Naive B cell (primary cell): ENCODE data around the gene KRT7. TPM values are rescaled to one million over a fixed set of nuclear protein-coding genes. Genes with fewer than 3 reads are reported as not detected.

Source experiments
- ATAC-seq, 2 donors: fragments of 150-1000 bp; cut with Tn5 transposase; 2 replicates each; pipeline ENCODE4 v1.10.0; 2021; ENCODE audit warnings: low read depth in 2 of 2, mild to moderate bottlenecking in 2 of 2, moderate library complexity in 2 of 2
- DNase-seq: peaks from one replicate; pipeline ENCODE4 v3.0.0; 2022
- H3K27ac Mint-ChIP-seq, 6 donors: one replicate each; pipeline ENCODE4 v1.8.0; 2020 to 2022; ENCODE audit warnings: mild to moderate bottlenecking in 6 of 6, mixed read lengths in 6 of 6, moderate library complexity in 5 of 6, inconsistent platforms in 2 of 6
- H3K27me3 Mint-ChIP-seq, 3 donors: one replicate each; pipeline ENCODE4 v1.8.0; 2021 to 2022; ENCODE audit warnings: mixed read lengths in 3 of 3, mild to moderate bottlenecking in 1 of 3
- H3K36me3 Mint-ChIP-seq, 2 donors: one replicate each; pipeline ENCODE4 v1.8.0; 2020 to 2022; ENCODE audit warnings: mixed read lengths in 2 of 2, inconsistent platforms in 1 of 2, mild to moderate bottlenecking in 1 of 2
- H3K4me1 Mint-ChIP-seq, 3 donors: one replicate each; pipeline ENCODE4 v1.8.0; 2020 to 2022; ENCODE audit warnings: mixed read lengths in 3 of 3, inconsistent platforms in 1 of 3, mild to moderate bottlenecking in 1 of 3, moderate library complexity in 1 of 3
- H3K4me3 Mint-ChIP-seq, 8 donors: one replicate each; pipeline ENCODE4 v1.8.0; 2020 to 2022; ENCODE audit warnings: mild to moderate bottlenecking in 8 of 8, mixed read lengths in 8 of 8, moderate library complexity in 8 of 8, inconsistent platforms in 2 of 8
- H3K9me3 Mint-ChIP-seq, 7 donors: one replicate each; pipeline ENCODE4 v1.8.0; 2020 to 2022; ENCODE audit warnings: mixed read lengths in 7 of 7, mild to moderate bottlenecking in 5 of 7, inconsistent platforms in 2 of 7, moderate library complexity in 1 of 7
- polyA plus RNA-seq, 6 donors: library from polyadenylated mRNA; unstranded; fragments of 300-500 nt; fragmentation: Illumina TruSeq; gene quantifications; one replicate each; pipeline ENCODE4 v1.2.3, GENCODE V29; 2021; ENCODE audit warnings: low read depth in 6 of 6

Gene KRT7
- polyA plus RNA-seq, 6 donors from 2014 or later = not detected

DNA sequence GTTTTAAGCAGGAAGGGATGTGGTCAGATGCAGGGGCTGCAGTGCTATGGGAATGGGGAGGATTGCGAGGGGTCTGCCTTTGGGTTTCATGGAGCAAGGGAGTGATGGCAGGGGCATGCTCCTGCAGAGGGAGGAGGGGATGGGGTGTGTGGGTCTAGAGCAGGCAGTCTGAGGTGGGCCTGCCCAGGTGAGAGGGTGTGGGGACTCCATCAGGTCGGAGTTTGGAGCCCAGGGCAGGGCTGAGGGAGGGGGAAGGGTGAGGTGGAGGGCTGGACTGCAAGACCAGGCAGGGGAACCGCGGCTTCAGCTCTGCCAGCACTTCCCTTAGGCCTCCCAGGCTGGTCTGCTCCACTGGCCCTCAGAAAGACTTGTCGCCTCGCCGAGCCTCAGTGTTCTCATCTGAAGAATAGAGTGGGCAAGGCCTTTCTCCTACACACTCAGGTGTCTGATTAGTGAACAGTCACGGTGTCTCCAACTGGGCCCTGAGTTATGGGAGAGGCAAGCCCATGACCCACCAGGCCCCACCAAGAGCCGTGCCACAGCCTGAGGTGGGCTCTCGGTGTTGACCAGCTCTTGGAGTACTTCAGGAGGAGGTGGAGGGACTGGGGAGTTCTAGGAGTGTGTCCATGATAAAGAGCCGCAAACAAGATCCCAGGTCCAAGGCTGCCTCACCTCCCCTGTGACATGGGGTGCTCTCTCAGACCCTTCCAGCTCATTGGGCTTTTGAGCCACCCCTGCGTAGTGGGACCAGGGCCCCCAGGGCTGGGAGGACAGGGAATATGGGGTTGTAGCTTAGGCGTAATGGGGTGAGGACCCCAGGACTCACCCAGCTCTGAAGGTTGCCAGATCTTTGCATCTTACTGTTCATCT is 21.1 kb upstream of the KRT7 start:
- Mint-ChIP-seq H3K27me3 (peaks cover 26 to 56% (median 36%) of the 10 kb centered on the region in 3 donors), H3K36me3 (no peaks in the 10 kb centered on the region)

DNA sequence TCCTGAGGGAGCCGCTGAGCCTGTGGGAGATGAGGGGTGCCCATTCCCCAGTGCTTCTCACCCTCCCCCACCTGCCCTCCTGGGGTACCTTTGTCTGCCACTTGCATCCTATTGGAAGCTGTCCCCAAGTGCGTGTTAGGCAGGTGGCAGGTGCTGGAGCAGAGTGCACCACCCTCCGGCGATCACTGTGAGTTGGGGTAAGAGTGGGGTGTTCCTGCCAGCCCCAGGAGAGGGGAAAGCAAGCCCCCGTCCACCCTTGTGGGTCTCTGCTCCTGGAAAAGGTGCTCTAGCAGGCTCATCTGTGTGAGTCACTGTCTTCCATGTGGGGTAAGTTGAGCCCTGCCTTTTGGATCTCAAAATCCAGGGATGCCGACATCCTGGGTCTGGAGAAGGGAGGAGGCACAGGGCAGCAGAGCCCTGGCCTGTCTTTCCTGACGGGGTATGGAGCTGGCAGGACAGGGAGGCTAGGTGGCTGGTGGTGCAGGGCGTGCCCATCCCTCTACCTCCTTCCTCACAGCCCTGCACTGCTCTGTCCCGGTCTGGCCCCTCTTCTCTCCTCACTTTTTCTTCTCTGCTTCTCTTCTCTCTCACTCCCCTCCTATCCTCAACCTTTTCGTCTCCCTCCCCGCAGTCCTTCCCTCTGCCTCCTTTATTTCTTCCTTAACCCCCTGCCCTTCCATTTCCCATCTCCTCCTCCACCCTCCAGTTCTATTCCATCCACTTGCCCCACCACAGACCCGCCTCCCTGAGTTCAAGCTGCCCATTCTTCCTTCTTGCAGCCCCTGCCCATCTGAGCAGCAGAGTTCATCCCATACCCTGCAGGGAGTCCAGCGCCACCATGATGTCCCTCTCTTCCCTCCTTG is 20.1 kb upstream of the KRT7 start:
- no peak overlapping the region for H3K27ac Mint-ChIP-seq
- H3K4me1 Mint-ChIP-seq = peaks cover 0 to 2% (median 0%) of the 10 kb centered on the region in 3 donors
- DNase-seq (no peak), ATAC-seq (no peak)
- peaks cover 27 to 48% (median 34%) of the 10 kb centered on the region in 3 donors for H3K27me3 Mint-ChIP-seq
- no peaks in the 10 kb centered on the region for H3K36me3 Mint-ChIP-seq
- H3K4me3 Mint-ChIP-seq = no peak overlapping the region
- no peaks in the 10 kb centered on the region for H3K9me3 Mint-ChIP-seq

More for the DNA sequence above, 21.1 kb upstream of the KRT7 start:
- no peak for ATAC-seq
- Mint-ChIP-seq H3K27ac (no peak overlapping the region), H3K9me3 (no peaks in the 10 kb centered on the region), H3K4me3 (no peak overlapping the region), H3K4me1 (peaks cover 0 to 2% (median 0%) of the 10 kb centered on the region in 3 donors)
- DNase-seq = no peak

- Mint-ChIP-seq H3K27ac (peak overlapping the region in 1 of 6 donors; percentile 15), H3K27me3 (peaks cover 23 to 42% (median 34%) of the 10 kb centered on the region in 3 donors), H3K4me1 (peaks cover 0 to 2% (median 0%) of the 10 kb centered on the region in 3 donors), H3K4me3 (no peak overlapping the region), H3K9me3 (no peaks in the 10 kb centered on the region), H3K36me3 (no peaks in the 10 kb centered on the region)
- ATAC-seq = no peak
- DNase-seq = peak; percentile 7
Observed at GRCh38 chr12:52213564-52214420, 19.3 kb upstream of the KRT7 start.

DNA sequence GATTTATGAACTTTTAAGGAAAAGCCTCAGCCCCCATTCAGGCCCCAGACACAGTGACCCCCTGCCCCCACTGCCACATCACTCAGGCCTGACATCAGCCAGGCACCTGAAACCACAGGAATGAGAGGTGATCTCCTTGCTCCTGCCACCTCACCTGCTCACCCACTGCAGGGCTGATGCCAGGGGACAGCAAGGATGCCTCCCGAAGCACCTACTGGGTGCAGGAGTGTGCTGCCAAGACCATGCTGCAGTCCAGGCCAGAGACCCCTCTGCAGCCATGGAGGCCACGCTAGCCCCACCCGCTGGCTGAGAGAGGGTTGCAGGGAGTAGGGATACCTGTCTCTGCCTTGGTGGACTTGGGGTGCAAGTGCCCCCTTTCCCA is 18.6 kb upstream of the KRT7 start:
- H3K4me3 Mint-ChIP-seq = no peak overlapping the region
- no peak for ATAC-seq
- peaks cover 0 to 2% (median 0%) of the 10 kb centered on the region in 3 donors for H3K4me1 Mint-ChIP-seq
- H3K27me3 Mint-ChIP-seq = peaks cover 29 to 39% (median 34%) of the 10 kb centered on the region in 3 donors
- H3K9me3 Mint-ChIP-seq = no peaks in the 10 kb centered on the region
- no peak overlapping the region for H3K27ac Mint-ChIP-seq
- no peak for DNase-seq
- no peaks in the 10 kb centered on the region for H3K36me3 Mint-ChIP-seq

DNA sequence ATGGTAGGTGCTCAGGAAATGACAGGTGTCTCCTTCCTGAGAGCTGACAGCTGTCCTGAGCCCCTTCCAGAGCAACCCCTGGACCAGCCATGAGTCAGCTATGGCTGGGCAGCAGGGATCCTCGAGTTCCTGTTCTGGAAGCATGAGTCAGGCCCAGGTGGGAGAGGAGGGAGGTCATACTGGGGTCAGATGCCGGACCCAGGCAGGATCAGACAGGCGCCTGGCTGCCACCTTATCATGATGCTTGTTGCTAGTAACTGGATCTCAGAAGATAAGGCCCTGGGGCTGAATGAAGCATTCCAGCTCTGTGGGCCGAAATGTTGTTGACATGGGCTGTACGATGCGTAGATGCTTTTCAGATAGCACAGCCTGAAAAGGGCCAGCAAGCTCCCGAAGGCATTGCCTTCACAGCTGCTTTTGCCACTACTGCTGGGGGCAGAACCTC is 17.4 kb upstream of the KRT7 start:
- ATAC-seq (no peak), DNase-seq (no peak)
- no peaks in the 10 kb centered on the region for H3K9me3 Mint-ChIP-seq
- peaks cover 29 to 46% (median 39%) of the 10 kb centered on the region in 3 donors for H3K27me3 Mint-ChIP-seq
- H3K4me1 Mint-ChIP-seq = peaks cover 0 to 2% (median 0%) of the 10 kb centered on the region in 3 donors
- H3K36me3 Mint-ChIP-seq = no peaks in the 10 kb centered on the region
- H3K27ac Mint-ChIP-seq = no peak overlapping the region
- no peak overlapping the region for H3K4me3 Mint-ChIP-seq

GRCh38 chr12:52216100-52216499 is 16.9 kb upstream of the KRT7 start:
- Mint-ChIP-seq H3K4me3 (no peak overlapping the region), H3K27me3 (peaks cover 33 to 48% (median 41%) of the 10 kb centered on the region in 3 donors), H3K27ac (peak overlapping the region in 1 of 6 donors; percentile 71), H3K4me1 (peaks cover 0 to 2% (median 0%) of the 10 kb centered on the region in 3 donors), H3K36me3 (no peaks in the 10 kb centered on the region), H3K9me3 (no peaks in the 10 kb centered on the region)
- ATAC-seq = no peak
- no peak for DNase-seq

GRCh38 chr12:52216807-52217206 is 16.2 kb upstream of the KRT7 start:
- DNase-seq (no peak), ATAC-seq (no peak)
- Mint-ChIP-seq H3K27me3 (peaks cover 33 to 49% (median 40%) of the 10 kb centered on the region in 3 donors), H3K9me3 (no peaks in the 10 kb centered on the region), H3K36me3 (no peaks in the 10 kb centered on the region), H3K4me3 (no peak overlapping the region), H3K27ac (no peak overlapping the region), H3K4me1 (peaks cover 0 to 2% (median 0%) of the 10 kb centered on the region in 3 donors)

GRCh38 chr12:52217223-52217622 is 15.8 kb upstream of the KRT7 start:
- DNase-seq = no peak
- Mint-ChIP-seq H3K27ac (no peak overlapping the region), H3K9me3 (no peaks in the 10 kb centered on the region), H3K4me1 (peaks cover 0 to 2% (median 0%) of the 10 kb centered on the region in 3 donors), H3K4me3 (no peak overlapping the region), H3K27me3 (peaks cover 33 to 53% (median 43%) of the 10 kb centered on the region in 3 donors), H3K36me3 (no peaks in the 10 kb centered on the region)
- ATAC-seq = no peak

- H3K4me3 Mint-ChIP-seq = no peak overlapping the region
- DNase-seq = no peak
- peaks cover 33 to 58% (median 45%) of the 10 kb centered on the region in 3 donors for H3K27me3 Mint-ChIP-seq
- H3K9me3 Mint-ChIP-seq = no peaks in the 10 kb centered on the region
- no peaks in the 10 kb centered on the region for H3K36me3 Mint-ChIP-seq
- peaks cover 0 to 2% (median 0%) of the 10 kb centered on the region in 3 donors for H3K4me1 Mint-ChIP-seq
- ATAC-seq = no peak
- no peak overlapping the region for H3K27ac Mint-ChIP-seq
Observed at GRCh38 chr12:52218001-52218400, 15.0 kb upstream of the KRT7 start.

DNA sequence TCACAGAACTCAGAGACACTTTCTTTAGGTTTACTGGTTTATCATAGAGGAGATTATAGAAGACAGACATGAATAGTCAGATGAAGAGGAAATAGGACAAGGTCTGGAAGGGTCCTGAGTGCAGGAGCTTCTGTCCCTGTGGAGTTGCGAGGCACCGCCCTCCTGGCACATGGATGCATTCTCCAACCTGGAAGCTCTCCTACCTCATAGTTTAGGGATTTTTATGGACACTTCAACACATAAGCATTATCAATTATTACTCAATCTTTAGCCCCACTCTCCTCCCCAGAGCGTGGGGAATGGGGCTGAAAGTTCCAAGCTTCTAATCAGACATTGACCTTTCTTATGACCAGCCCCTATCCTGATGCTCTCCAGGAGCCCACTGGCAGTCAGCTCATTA is 12.6 kb upstream of the KRT7 start:
- Mint-ChIP-seq H3K4me1 (no peaks in the 10 kb centered on the region), H3K36me3 (no peaks in the 10 kb centered on the region), H3K4me3 (no peak overlapping the region), H3K9me3 (no peaks in the 10 kb centered on the region), H3K27me3 (peaks cover 43 to 52% (median 44%) of the 10 kb centered on the region in 3 donors), H3K27ac (no peak overlapping the region)
- no peak for ATAC-seq
- DNase-seq = no peak

- no peaks in the 10 kb centered on the region for H3K9me3 Mint-ChIP-seq
- no peak overlapping the region for H3K4me3 Mint-ChIP-seq
- no peaks in the 10 kb centered on the region for H3K36me3 Mint-ChIP-seq
- ATAC-seq = no peak
- H3K4me1 Mint-ChIP-seq = no peaks in the 10 kb centered on the region
- H3K27ac Mint-ChIP-seq = no peak overlapping the region
- peaks cover 43 to 44% (median 44%) of the 10 kb centered on the region in 3 donors for H3K27me3 Mint-ChIP-seq
- no peak for DNase-seq
Observed at GRCh38 chr12:52221070-52221781, 11.8 kb upstream of the KRT7 start.

DNA sequence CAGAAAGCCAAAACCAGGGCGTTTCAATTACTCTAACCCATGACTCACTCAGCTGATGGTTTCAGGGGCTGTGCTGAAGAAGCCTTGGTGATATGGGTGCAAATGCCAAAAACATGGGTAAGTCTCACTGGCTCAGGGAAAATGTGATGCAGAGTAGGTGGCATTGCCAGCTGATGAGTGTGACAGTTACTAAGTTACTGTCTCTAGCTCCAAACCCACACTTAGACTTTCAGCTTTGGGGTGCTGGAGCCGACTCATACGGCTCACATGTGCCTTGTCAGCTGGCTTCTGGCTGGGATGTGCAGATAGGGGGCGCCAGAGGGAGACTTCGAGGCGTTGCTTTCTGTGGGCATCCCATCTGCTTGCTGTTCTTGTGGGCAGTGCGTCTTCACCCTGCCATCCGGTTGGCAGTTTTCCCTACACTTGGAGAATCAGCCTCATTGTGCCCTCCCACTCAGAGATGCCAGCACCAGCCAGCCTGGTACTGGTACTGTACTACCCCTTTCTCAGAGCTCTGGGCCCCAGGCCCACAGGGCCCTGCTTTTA is 11.1 kb upstream of the KRT7 start:
- ATAC-seq = no peak
- H3K4me1 Mint-ChIP-seq = no peaks in the 10 kb centered on the region
- no peak for DNase-seq
- peaks cover 38 to 43% (median 41%) of the 10 kb centered on the region in 3 donors for H3K27me3 Mint-ChIP-seq
- no peaks in the 10 kb centered on the region for H3K9me3 Mint-ChIP-seq
- H3K27ac Mint-ChIP-seq = no peak overlapping the region
- H3K36me3 Mint-ChIP-seq = no peaks in the 10 kb centered on the region
- H3K4me3 Mint-ChIP-seq = no peak overlapping the region
